GM12865 (cell line): ENCODE data around the gene PHF11.

Experiments
- DNase-seq: peaks from one replicate; pipeline ENCODE4 v3.0.0; 2010; ENCODE audit warnings: low read depth
- H3K4me3 ChIP-seq: 2 replicates; pipeline ENCODE4 v1.5.1; 2011; ENCODE audit warnings: mild to moderate bottlenecking, low read depth, low read length, control low read depth
- CTCF ChIP-seq: IDR thresholded peaks from 2 replicates; pipeline ENCODE4 v1.5.1; 2011; ENCODE audit warnings: low read length, control low read depth, low read depth, inconsistent platforms; ENCODE audit not compliant: insufficient read depth; ENCODE audit errors: missing control alignments

Gene PHF11

DNA sequence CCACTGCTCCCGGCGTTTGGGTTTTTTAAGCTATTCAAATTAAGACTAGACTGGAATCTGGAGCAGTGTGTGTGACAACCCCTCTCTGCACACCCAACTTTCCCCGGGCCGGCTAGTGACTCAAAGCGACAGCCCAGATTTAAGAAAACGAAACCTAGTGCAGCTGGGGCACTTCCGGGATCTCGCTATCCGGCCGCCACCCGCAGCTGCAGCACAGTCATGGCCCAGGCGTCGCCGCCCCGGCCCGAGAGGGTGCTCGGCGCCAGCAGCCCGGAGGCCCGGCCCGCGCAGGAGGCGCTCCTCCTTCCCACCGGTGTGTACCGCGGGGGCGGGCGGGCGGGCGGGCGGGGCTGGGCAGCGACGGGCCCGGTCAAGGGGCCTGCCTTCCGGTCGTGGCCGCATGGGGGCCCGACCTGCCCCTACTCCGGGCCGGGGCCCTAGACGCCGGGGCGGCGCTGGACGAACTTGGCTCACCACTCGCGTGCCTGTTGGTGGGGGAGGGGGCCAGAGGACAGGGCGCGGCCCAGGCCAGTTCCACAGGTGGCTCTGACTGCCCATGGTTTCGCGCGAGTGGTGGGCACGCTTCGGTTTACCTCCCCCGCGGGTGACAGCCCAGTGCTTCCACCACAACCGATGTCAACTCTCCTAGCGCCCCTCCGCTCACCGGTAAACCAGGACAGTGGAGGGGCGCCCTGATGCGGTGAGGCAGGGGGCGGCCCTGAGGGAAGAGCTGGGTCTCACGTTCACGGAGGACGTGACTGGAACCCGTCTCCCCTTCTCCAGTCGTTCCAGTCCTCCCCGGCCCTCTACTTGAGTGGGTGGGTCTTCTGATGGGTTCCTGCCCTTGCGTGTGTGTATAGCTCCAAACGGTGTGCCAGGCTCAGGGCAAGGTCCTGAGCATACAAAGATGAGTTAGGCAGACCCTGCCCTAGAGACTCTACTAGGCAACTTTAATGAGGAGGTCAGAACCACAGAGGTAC, at the start of gene PHF11:
Gene PHF11, plus strand, starts transcription at position 171 of the 980 bp plus-strand sequence. Its CDS starts 49 bp downstream, at position 220.
- H3K4me3 ChIP-seq, result peak within 1 kb of the TSS; percentile 60
- TF ChIP-seq CTCF, result peak; percentile 5
- peak; percentile 97 for DNase-seq

- no peak for TF ChIP-seq CTCF
- no peak for DNase-seq
- peak overlapping the region; percentile 8; the same call in 1 of the 2 replicates for H3K4me3 ChIP-seq
These were observed 49.3 kb upstream of the PHF11 start for GRCh38 chr13:49446473-49446872.

GRCh38 chr13:49448753-49449152, 47.0 kb upstream of the PHF11 start:
- TF ChIP-seq CTCF, result no peak
- DNase-seq, result no peak
- H3K4me3 ChIP-seq, result no peak overlapping the region

DNA sequence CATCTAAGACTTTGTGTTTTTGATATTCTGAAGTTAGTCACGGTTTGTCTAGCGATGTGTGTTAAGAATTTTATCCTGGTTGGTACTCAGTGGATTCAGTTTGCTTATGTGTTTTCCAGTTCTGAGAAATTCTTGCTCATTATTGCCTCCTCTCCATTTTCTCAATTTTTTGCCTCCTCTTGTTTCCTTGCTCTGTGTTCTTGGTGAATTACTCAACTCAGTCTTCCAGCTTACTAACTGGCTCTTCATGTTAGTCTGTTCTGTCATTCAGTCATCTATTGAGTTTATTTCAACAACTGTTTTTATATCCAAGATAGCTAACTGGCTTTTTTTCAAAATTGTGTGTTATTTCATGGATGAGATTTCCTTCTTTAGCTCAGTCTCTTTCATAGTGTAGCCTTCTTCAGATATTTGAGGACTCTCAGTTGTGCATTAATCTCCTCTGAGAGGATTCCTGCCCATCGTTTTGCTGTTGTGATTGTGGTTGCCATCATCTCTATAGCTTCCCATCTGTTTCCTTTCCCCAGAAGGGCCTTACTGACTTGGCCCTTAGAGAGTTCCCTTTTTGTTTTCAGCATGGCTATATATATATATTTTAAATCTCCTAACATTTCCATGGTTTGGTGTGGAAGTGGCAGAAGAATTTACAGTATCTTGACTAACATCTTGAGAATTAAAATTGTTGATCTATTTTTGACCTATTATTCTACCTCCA, 45.5 kb upstream of the PHF11 start:
- no peak overlapping the region for H3K4me3 ChIP-seq
- DNase-seq, result no peak
- TF ChIP-seq CTCF, result no peak

- no peak for TF ChIP-seq CTCF
- DNase-seq, result no peak
- no peak overlapping the region for H3K4me3 ChIP-seq
These were observed 42.9 kb upstream of the PHF11 start for GRCh38 chr13:49452725-49453457.

DNA sequence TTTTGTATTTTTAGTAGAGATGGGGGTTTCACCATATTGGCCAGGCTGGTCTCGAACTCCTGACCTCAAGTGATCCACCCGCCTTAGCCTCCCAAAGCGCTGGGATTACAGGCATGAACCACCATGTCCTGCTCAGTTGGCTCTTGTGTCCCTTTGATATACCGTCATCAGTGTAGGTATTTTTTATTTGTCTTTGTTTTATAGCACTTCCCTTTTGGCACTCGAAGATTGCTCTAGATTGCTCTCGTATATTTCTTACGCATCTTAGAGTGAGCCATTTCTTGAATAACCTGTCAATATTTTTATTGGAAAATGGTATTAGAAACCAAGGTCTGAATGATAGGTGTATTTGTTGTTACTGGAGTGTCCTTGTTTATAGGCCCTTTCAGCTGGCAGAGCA, 42.3 kb upstream of the PHF11 start:
- no peak overlapping the region for H3K4me3 ChIP-seq
- no peak for TF ChIP-seq CTCF
- no peak for DNase-seq
